Muscle of arm (tissue), 12 donors: ENCODE results near the gene IKBKG. TPM values are rescaled to one million over a fixed set of nuclear protein-coding genes. Genes with fewer than 3 reads are reported as not detected.
"Not testable (repeated sequence)": the region's sequence is repeated elsewhere in the genome, so short reads cannot be mapped to it uniquely, and the experiment has no call there.

ENCODE experiments used
- DNase-seq: peaks from one replicate; pipeline ENCODE4 v3.0.0-alpha.2; 2013
- polyA plus RNA-seq, 12 donors: library from polyadenylated mRNA; unstranded; fragments of 120-200 nt; gene quantifications; one replicate each; pipeline ENCODE4 v1.2.1, GENCODE V29; 2013; ENCODE audit not compliant: insufficient read length in 12 of 12

The IKBKG gene
- polyA plus RNA-seq, 12 donors = 9.6 to 16.6 (median 12.3) TPM; not detected in 1

GRCh38 chrX:154552112-154552806 lies 4.8 kb downstream of the IKBKG start:
- DNase-seq = not testable (repeated sequence)

- not testable (repeated sequence) for DNase-seq
These were observed 10.8 kb downstream of the IKBKG start for GRCh38 chrX:154558060-154558690.

GRCh38 chrX:154558896-154559295 lies 11.5 kb downstream of the IKBKG start:
- not testable (repeated sequence) for DNase-seq

GRCh38 chrX:154560326-154560725 lies 12.9 kb downstream of the IKBKG start:
- DNase-seq = not testable (repeated sequence)

- not testable (repeated sequence) for DNase-seq
These were observed 14.9 kb downstream of the IKBKG start for GRCh38 chrX:154562295-154562694.

- DNase-seq = not testable (repeated sequence)
These were observed 22.9 kb downstream of the IKBKG start for GRCh38 chrX:154570361-154570760.

- DNase-seq = not testable (repeated sequence)
These were observed 25.6 kb downstream of the IKBKG start for GRCh38 chrX:154573061-154573460.

- DNase-seq = not testable (repeated sequence)
These were observed 27.7 kb downstream of the IKBKG start for GRCh38 chrX:154575076-154575475.

GRCh38 chrX:154582994-154583393 lies 35.6 kb downstream of the IKBKG start:
- DNase-seq = not testable (repeated sequence)

- not testable (repeated sequence) for DNase-seq
These were observed 37.3 kb downstream of the IKBKG start, which contains the start of gene CTAG1A for GRCh38 chrX:154584585-154585183. Gene CTAG1A (plus strand): TSS chrX:154585133. CDS start chrX:154585207, 74 bp downstream.

GRCh38 chrX:154590415-154590814 lies 43.0 kb downstream of the IKBKG start:
- DNase-seq = not testable (repeated sequence)

GRCh38 chrX:154592505-154592904 lies 45.1 kb downstream of the IKBKG start:
- no peak for DNase-seq

GRCh38 chrX:154593201-154593600 lies 45.8 kb downstream of the IKBKG start:
- no peak for DNase-seq

- no peak for DNase-seq
These were observed 47.1 kb downstream of the IKBKG start for GRCh38 chrX:154594491-154594890.

GRCh38 chrX:154595559-154596249 lies 48.3 kb downstream of the IKBKG start:
- no peak for DNase-seq

- DNase-seq = no peak
These were observed 49.0 kb downstream of the IKBKG start for GRCh38 chrX:154596290-154596929.

- DNase-seq = no peak
These were observed 49.8 kb downstream of the IKBKG start for GRCh38 chrX:154597221-154597620.

- DNase-seq = no peak
These were observed 51.2 kb downstream of the IKBKG start for GRCh38 chrX:154598656-154599055.

- DNase-seq = no peak
These were observed 52.1 kb downstream of the IKBKG start for GRCh38 chrX:154599531-154599930.

GRCh38 chrX:154600759-154601374 lies 53.4 kb downstream of the IKBKG start:
- no peak for DNase-seq

GRCh38 chrX:154602226-154602625 lies 54.8 kb downstream of the IKBKG start:
- DNase-seq = no peak
